Smooth muscle cell (in vitro differentiated cells): ENCODE results near the gene AADACL4. TPM values are rescaled to one million over a fixed set of nuclear protein-coding genes. Genes with fewer than 3 reads are reported as not detected.

Experiments
- DNase-seq: peaks from one replicate; lab custom pipeline; 2025; ENCODE audit not compliant: unreplicated experiment; lab: John Stamatoyannopoulos, UW
- H2AFZ ChIP-seq: fragments of 200-600 bp; sonication (generic); 2 replicates; pipeline ENCODE4 v1.6.0; 2016; ENCODE audit warnings: antibody characterized with exemption, low read depth, mild to moderate bottlenecking
- H3F3A ChIP-seq: fragments of 200-600 bp; sonication (generic); 2 replicates; pipeline ENCODE4 v1.6.0; 2017; ENCODE audit warnings: antibody characterized with exemption, low read depth
- H3K27ac ChIP-seq: fragments of 200-600 bp; sonication (generic); 2 replicates; pipeline ENCODE4 v1.5.1; 2016; ENCODE audit warnings: low read depth, mild to moderate bottlenecking
- H3K27me3 ChIP-seq: fragments of 200-600 bp; sonication (generic); 2 replicates; pipeline ENCODE4 v1.6.1; 2016; ENCODE audit warnings: low read depth, mild to moderate bottlenecking
- H3K36me3 ChIP-seq: fragments of 200-600 bp; sonication (generic); 2 replicates; pipeline ENCODE4 v1.5.1; 2016; ENCODE audit warnings: low read depth
- H3K4me1 ChIP-seq: fragments of 200-600 bp; sonication (generic); 2 replicates; pipeline ENCODE4 v1.5.1; 2016; ENCODE audit warnings: low read depth
- H3K4me2 ChIP-seq: fragments of 200-600 bp; sonication (generic); 2 replicates; pipeline ENCODE4 v1.6.0; 2016; ENCODE audit warnings: mild to moderate bottlenecking
- H3K4me3 ChIP-seq: fragments of 200-600 bp; sonication (generic); 2 replicates; pipeline ENCODE4 v1.5.1; 2016; ENCODE audit warnings: mild to moderate bottlenecking
- H3K79me2 ChIP-seq: fragments of 200-600 bp; sonication (generic); 2 replicates; pipeline ENCODE4 v1.6.0; 2016; ENCODE audit warnings: low read depth, mild to moderate bottlenecking
- H3K9ac ChIP-seq: fragments of 200-600 bp; sonication (generic); 2 replicates; pipeline ENCODE4 v1.6.0; 2016; ENCODE audit warnings: low read depth
- H3K9me3 ChIP-seq: fragments of 200-600 bp; sonication (generic); replicated peaks from 2 replicates; pipeline ENCODE4 v1.5.1; 2016; ENCODE audit warnings: low read depth
- H4K20me1 ChIP-seq: fragments of 200-600 bp; sonication (generic); 2 replicates; pipeline ENCODE4 v1.6.0; 2016; ENCODE audit warnings: low read depth
- CTCF ChIP-seq: fragments of 200-600 bp; sonication (generic); IDR thresholded peaks from 2 replicates; pipeline ENCODE4 v1.5.1; 2017; ENCODE audit warnings: borderline replicate concordance, mild to moderate bottlenecking, antibody characterized with exemption; ENCODE audit not compliant: insufficient read depth, poor library complexity, severe bottlenecking
- WGBS: methylation state at CpG from one replicate; pipeline ENCODE4 v1.1.7; 2016; ENCODE audit warnings: low lambda C conversion rate; 5-methylcytosine and 5-hydroxymethylcytosine counted together
- polyA plus RNA-seq: library from polyadenylated mRNA; unstranded; fragments of >200 nt; fragmentation: Nextera tagmentation; extraction: Ambion mirVana; gene quantifications from 2 replicates; pipeline ENCODE4 v1.2.1, GENCODE V29; 2016
- total RNA-seq: library from RNA; depleted of rRNA; stranded (reverse); fragments of >200 nt; gene quantifications from 2 replicates; pipeline ENCODE4 v1.2.3, GENCODE V29; 2014

Gene AADACL4
- total and polyA plus RNA-seq, 2 experiments from 2014 or later: not detected

- Histone ChIP-seq H3K4me3 (no peak overlapping the region), H3K36me3 (no peaks in the 10 kb centered on the region), H3K9ac (no peak overlapping the region), H3K9me3 (no peaks in the 10 kb centered on the region), H3F3A (no peaks in the 10 kb centered on the region), H4K20me1 (no peaks in the 10 kb centered on the region), H3K27ac (no peak overlapping the region), H3K27me3 (peaks cover 16% of the 10 kb centered on the region), H3K4me2 (no peak overlapping the region), H3K4me1 (no peaks in the 10 kb centered on the region), H2AFZ (no peak overlapping the region), H3K79me2 (no peaks in the 10 kb centered on the region)
- TF ChIP-seq CTCF: no peak
- 80% methylated on average over 15 of the region's 15 CpGs for WGBS
- DNase-seq: no peak
These were observed 13.7 kb upstream of the AADACL4 start for GRCh38 chr1:12629985-12630760.

GRCh38 chr1:12630946-12631530, 12.8 kb upstream of the AADACL4 start:
- DNase-seq: no peak

GRCh38 chr1:12631571-12631970, 12.3 kb upstream of the AADACL4 start:
- Histone ChIP-seq H3K79me2 (no peaks in the 10 kb centered on the region), H3K9ac (no peak overlapping the region), H2AFZ (no peak overlapping the region), H3K27me3 (peaks cover 16% of the 10 kb centered on the region), H3K4me1 (no peaks in the 10 kb centered on the region), H4K20me1 (no peaks in the 10 kb centered on the region), H3K36me3 (no peaks in the 10 kb centered on the region), H3K27ac (no peak overlapping the region), H3K4me3 (no peak overlapping the region), H3F3A (no peaks in the 10 kb centered on the region), H3K4me2 (no peak overlapping the region), H3K9me3 (no peaks in the 10 kb centered on the region)
- TF ChIP-seq CTCF: no peak
- no peak for DNase-seq
- 93% methylated on average over 8 of the region's 8 CpGs for WGBS

More at GRCh38 chr1:12630946-12631530, 12.8 kb upstream of the AADACL4 start:
- Histone ChIP-seq H4K20me1 (no peaks in the 10 kb centered on the region), H3K27ac (no peak overlapping the region), H3K4me3 (no peak overlapping the region), H3K36me3 (no peaks in the 10 kb centered on the region), H2AFZ (no peak overlapping the region), H3K4me1 (no peaks in the 10 kb centered on the region), H3K79me2 (no peaks in the 10 kb centered on the region), H3K27me3 (peaks cover 16% of the 10 kb centered on the region), H3F3A (no peaks in the 10 kb centered on the region), H3K9ac (no peak overlapping the region), H3K4me2 (no peak overlapping the region), H3K9me3 (no peaks in the 10 kb centered on the region)
- WGBS: 74% methylated on average over 6 of the region's 6 CpGs
- TF ChIP-seq CTCF: no peak

- WGBS: 72% methylated on average over 8 of the region's 8 CpGs
- Histone ChIP-seq H3K4me3 (no peak overlapping the region), H2AFZ (no peak overlapping the region), H3K27me3 (peaks cover 16% of the 10 kb centered on the region), H3K9ac (no peak overlapping the region), H3K36me3 (no peaks in the 10 kb centered on the region), H3K4me1 (no peaks in the 10 kb centered on the region), H3K4me2 (no peak overlapping the region), H4K20me1 (no peaks in the 10 kb centered on the region), H3K9me3 (no peaks in the 10 kb centered on the region), H3K27ac (no peak overlapping the region), H3F3A (no peaks in the 10 kb centered on the region), H3K79me2 (no peaks in the 10 kb centered on the region)
- DNase-seq: no peak
- no peak for TF ChIP-seq CTCF
These were observed 9.7 kb upstream of the AADACL4 start for GRCh38 chr1:12634156-12634555.
